Testis (tissue), 2 donors: ENCODE measurements around the gene RBL2.

Experiments
- CTCF ChIP-seq, 3 experiments: fragments of 450-650 bp in 2 of 3; fragments of 200-600 bp in 1 of 3; sonication (generic) in 1 of 3; IDR thresholded peaks; one replicate each; pipeline ENCODE4 v1.5.1; 2016 to 2019; ENCODE audit warnings: antibody characterized with exemption in 3 of 3, mild to moderate bottlenecking in 2 of 3, moderate library complexity in 1 of 3
- POLR2A ChIP-seq: fragments of 450-650 bp; IDR thresholded peaks from one replicate; pipeline ENCODE4 v1.6.1; 2017; ENCODE audit warnings: antibody characterized with exemption, mild to moderate bottlenecking, moderate library complexity

- TF ChIP-seq CTCF (IDR thresholded peaks at IDR 0.05) = no peak
- no peak for TF ChIP-seq POLR2A
Observed at GRCh38 chr16:53449816-53450517, 15.7 kb downstream of the RBL2 start.
